ENCODE measurements around the gene DAB1.

DAB1 gene

GRCh38 chr1:57312869-57313268 is 111.0 kb downstream of the DAB1 start:
- H3K4me1 ChIP-seq (ENCODE audit: control insufficient read depth in 5 of 5, insufficient read depth in 5 of 5, low read length in 5 of 5) = no peaks in the 10 kb centered on the region
- H3K27me3 ChIP-seq (ENCODE audit: control insufficient read depth in 5 of 5, insufficient read depth in 4 of 5, low read length in 5 of 5) = no peaks in the 10 kb centered on the region
- no peak overlapping the region for H3K4me3 ChIP-seq (ENCODE audit: low read depth in 1 of 5, low read length in 5 of 5)
- H3K9ac ChIP-seq (ENCODE audit: low read length in 5 of 5) = no peak overlapping the region
- no peak overlapping the region for H3K27ac ChIP-seq (ENCODE audit: low read depth, low read length)
- H3K36me3 ChIP-seq (ENCODE audit: control insufficient read depth in 5 of 5, insufficient read depth in 5 of 5, low read length in 5 of 5) = no peaks in the 10 kb centered on the region
- H3K9me3 ChIP-seq (ENCODE audit: control insufficient read depth in 5 of 5, low read length in 5 of 5) = no peaks in the 10 kb centered on the region

GRCh38 chr1:57311411-57311810 is 112.4 kb downstream of the DAB1 start:
- Histone ChIP-seq H3K9me3 (ENCODE audit: control insufficient read depth in 5 of 5, low read length in 5 of 5) (no peaks in the 10 kb centered on the region), H3K4me1 (ENCODE audit: control insufficient read depth in 5 of 5, insufficient read depth in 5 of 5, low read length in 5 of 5) (peaks cover 0 to 7% (median 0%) of the 10 kb centered on the region in 5 donors), H3K9ac (ENCODE audit: low read length in 5 of 5) (no peak overlapping the region), H3K4me3 (ENCODE audit: low read depth in 1 of 5, low read length in 5 of 5) (no peak overlapping the region), H3K36me3 (ENCODE audit: control insufficient read depth in 5 of 5, insufficient read depth in 5 of 5, low read length in 5 of 5) (no peaks in the 10 kb centered on the region), H3K27ac (ENCODE audit: low read depth, low read length) (no peak overlapping the region), H3K27me3 (ENCODE audit: control insufficient read depth in 5 of 5, insufficient read depth in 4 of 5, low read length in 5 of 5) (no peaks in the 10 kb centered on the region)

GRCh38 chr1:57311006-57311405 is 112.9 kb downstream of the DAB1 start:
- H3K27me3 ChIP-seq (ENCODE audit: control insufficient read depth in 5 of 5, insufficient read depth in 4 of 5, low read length in 5 of 5) = no peaks in the 10 kb centered on the region
- H3K9ac ChIP-seq (ENCODE audit: low read length in 5 of 5) = no peak overlapping the region
- H3K36me3 ChIP-seq (ENCODE audit: control insufficient read depth in 5 of 5, insufficient read depth in 5 of 5, low read length in 5 of 5) = no peaks in the 10 kb centered on the region
- H3K27ac ChIP-seq (ENCODE audit: low read depth, low read length) = no peak overlapping the region
- H3K9me3 ChIP-seq (ENCODE audit: control insufficient read depth in 5 of 5, low read length in 5 of 5) = no peaks in the 10 kb centered on the region
- H3K4me1 ChIP-seq (ENCODE audit: control insufficient read depth in 5 of 5, insufficient read depth in 5 of 5, low read length in 5 of 5) = peaks cover 0 to 7% (median 0%) of the 10 kb centered on the region in 5 donors
- H3K4me3 ChIP-seq (ENCODE audit: low read depth in 1 of 5, low read length in 5 of 5) = no peak overlapping the region

DNA sequence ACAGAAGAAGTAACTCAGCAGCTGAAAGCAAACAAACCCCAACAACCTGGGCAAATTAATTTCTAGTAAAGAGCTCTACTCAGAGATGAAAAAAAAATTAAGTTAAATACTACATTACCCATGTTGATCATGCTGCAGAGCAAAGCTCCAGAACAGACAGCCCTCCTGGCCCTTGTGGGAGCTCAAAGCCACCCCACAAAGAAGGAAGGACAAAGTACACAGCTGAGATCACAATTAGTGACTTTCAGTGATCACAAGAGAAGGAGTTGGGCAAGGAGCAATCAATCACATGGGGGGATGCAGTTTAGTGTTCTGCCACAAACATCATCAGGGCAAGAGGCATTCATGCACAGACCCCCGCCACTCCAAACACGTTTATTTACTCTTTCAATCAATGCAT is 114.2 kb downstream of the DAB1 start:
- H3K27ac ChIP-seq (ENCODE audit: low read depth, low read length) = no peak overlapping the region
- H3K9ac ChIP-seq (ENCODE audit: low read length in 5 of 5) = no peak overlapping the region
- peaks cover 0 to 7% (median 0%) of the 10 kb centered on the region in 5 donors for H3K4me1 ChIP-seq (ENCODE audit: control insufficient read depth in 5 of 5, insufficient read depth in 5 of 5, low read length in 5 of 5)
- H3K27me3 ChIP-seq (ENCODE audit: control insufficient read depth in 5 of 5, insufficient read depth in 4 of 5, low read length in 5 of 5) = no peaks in the 10 kb centered on the region
- H3K36me3 ChIP-seq (ENCODE audit: control insufficient read depth in 5 of 5, insufficient read depth in 5 of 5, low read length in 5 of 5) = no peaks in the 10 kb centered on the region
- no peaks in the 10 kb centered on the region for H3K9me3 ChIP-seq (ENCODE audit: control insufficient read depth in 5 of 5, low read length in 5 of 5)
- H3K4me3 ChIP-seq (ENCODE audit: low read depth in 1 of 5, low read length in 5 of 5) = no peak overlapping the region

- no peaks in the 10 kb centered on the region for H3K9me3 ChIP-seq (ENCODE audit: control insufficient read depth in 5 of 5, low read length in 5 of 5)
- no peak overlapping the region for H3K4me3 ChIP-seq (ENCODE audit: low read depth in 1 of 5, low read length in 5 of 5)
- H3K9ac ChIP-seq (ENCODE audit: low read length in 5 of 5) = no peak overlapping the region
- H3K27ac ChIP-seq (ENCODE audit: low read depth, low read length) = no peak overlapping the region
- H3K27me3 ChIP-seq (ENCODE audit: control insufficient read depth in 5 of 5, insufficient read depth in 4 of 5, low read length in 5 of 5) = no peaks in the 10 kb centered on the region
- H3K36me3 ChIP-seq (ENCODE audit: control insufficient read depth in 5 of 5, insufficient read depth in 5 of 5, low read length in 5 of 5) = no peaks in the 10 kb centered on the region
- peaks cover 0 to 7% (median 0%) of the 10 kb centered on the region in 5 donors for H3K4me1 ChIP-seq (ENCODE audit: control insufficient read depth in 5 of 5, insufficient read depth in 5 of 5, low read length in 5 of 5)
Observed at GRCh38 chr1:57307392-57308170, 116.3 kb downstream of the DAB1 start.

DNA sequence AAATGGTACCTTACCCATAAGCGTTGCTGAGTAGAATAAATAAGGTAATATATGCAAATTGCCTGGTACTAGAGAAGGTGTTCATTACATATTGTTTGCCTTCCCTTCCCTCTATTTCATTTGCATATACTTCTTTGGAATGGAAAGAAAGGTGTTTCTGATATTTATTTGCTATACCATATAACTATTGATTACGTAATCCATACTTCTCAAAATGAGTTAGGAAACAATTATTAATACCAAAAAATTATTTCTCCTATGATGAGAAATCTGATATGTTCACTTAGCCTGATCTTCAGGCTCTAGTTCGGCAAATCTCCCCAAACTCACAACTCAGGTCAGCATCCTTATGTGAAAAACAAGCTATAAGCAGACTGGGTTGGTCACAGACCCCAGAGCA is 119.3 kb downstream of the DAB1 start:
- Histone ChIP-seq H3K27me3 (ENCODE audit: control insufficient read depth in 5 of 5, insufficient read depth in 4 of 5, low read length in 5 of 5) (no peaks in the 10 kb centered on the region), H3K4me1 (ENCODE audit: control insufficient read depth in 5 of 5, insufficient read depth in 5 of 5, low read length in 5 of 5) (peaks cover 0 to 7% (median 0%) of the 10 kb centered on the region in 5 donors), H3K27ac (ENCODE audit: low read depth, low read length) (no peak overlapping the region), H3K9me3 (ENCODE audit: control insufficient read depth in 5 of 5, low read length in 5 of 5) (no peaks in the 10 kb centered on the region), H3K4me3 (ENCODE audit: low read depth in 1 of 5, low read length in 5 of 5) (no peak overlapping the region), H3K36me3 (ENCODE audit: control insufficient read depth in 5 of 5, insufficient read depth in 5 of 5, low read length in 5 of 5) (no peaks in the 10 kb centered on the region), H3K9ac (ENCODE audit: low read length in 5 of 5) (no peak overlapping the region)

DNA sequence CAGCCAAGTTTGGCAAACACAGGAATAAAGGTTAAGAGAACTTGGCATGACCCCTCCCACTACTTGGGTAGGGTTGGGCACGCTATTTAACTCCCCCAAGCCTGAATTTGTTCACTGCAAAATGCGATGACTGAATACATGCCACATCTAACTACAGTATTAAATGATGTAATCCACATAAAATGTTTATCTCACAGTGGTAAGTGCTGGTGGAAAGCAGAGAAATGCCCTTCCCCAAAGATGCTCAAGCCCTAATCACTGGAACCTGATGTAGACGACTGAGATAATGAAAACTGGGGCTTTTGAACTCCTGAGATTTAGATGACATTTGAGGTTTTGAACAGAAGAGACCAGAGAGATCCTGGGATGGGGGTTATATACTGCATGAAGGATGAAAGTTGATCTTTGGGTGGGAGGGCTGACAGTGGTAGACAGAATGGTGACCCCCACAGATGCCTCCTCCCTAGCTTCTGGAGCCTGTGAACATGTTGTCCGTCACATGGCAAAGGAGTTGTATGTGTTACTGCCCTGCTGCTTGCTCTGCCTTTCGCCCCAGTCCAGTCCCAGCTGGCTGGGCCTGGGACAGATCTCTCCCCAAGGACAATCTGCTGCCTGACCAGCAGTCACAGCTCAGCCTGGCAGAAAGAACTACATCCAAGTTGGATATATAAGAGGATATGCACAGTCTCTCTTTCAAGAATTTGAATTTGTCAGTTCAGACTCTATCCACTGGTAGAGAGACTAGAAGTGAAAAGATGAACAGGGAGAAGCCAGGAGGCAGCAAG is 120.9 kb downstream of the DAB1 start:
- H3K9me3 ChIP-seq (ENCODE audit: control insufficient read depth in 5 of 5, low read length in 5 of 5) = no peaks in the 10 kb centered on the region
- no peaks in the 10 kb centered on the region for H3K27me3 ChIP-seq (ENCODE audit: control insufficient read depth in 5 of 5, insufficient read depth in 4 of 5, low read length in 5 of 5)
- H3K36me3 ChIP-seq (ENCODE audit: control insufficient read depth in 5 of 5, insufficient read depth in 5 of 5, low read length in 5 of 5) = no peaks in the 10 kb centered on the region
- peaks cover 0 to 7% (median 0%) of the 10 kb centered on the region in 5 donors for H3K4me1 ChIP-seq (ENCODE audit: control insufficient read depth in 5 of 5, insufficient read depth in 5 of 5, low read length in 5 of 5)
- H3K27ac ChIP-seq (ENCODE audit: low read depth, low read length) = no peak overlapping the region
- no peak overlapping the region for H3K4me3 ChIP-seq (ENCODE audit: low read depth in 1 of 5, low read length in 5 of 5)
- no peak overlapping the region for H3K9ac ChIP-seq (ENCODE audit: low read length in 5 of 5)

DNA sequence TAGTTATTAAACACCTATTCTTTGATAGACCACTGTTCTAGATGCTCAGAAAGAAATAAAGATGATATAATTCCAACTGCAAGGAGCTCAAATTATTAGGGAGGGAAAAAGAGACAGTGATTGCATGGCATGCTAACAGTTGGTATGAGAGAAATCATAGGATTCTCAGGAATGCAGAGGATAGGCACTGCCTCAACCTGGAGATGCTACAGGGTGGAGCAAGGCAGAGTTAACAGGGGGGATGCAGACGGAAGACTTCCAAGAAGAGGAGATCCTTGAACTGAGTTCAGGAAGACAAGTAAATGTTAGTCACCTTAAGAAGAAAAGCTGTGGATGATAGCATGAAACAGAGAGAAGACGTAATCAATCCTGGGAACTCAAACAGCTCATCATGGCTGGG is 123.7 kb downstream of the DAB1 start:
- H3K27me3 ChIP-seq (ENCODE audit: control insufficient read depth in 5 of 5, insufficient read depth in 4 of 5, low read length in 5 of 5) = no peaks in the 10 kb centered on the region
- no peak overlapping the region for H3K4me3 ChIP-seq (ENCODE audit: low read depth in 1 of 5, low read length in 5 of 5)
- H3K4me1 ChIP-seq (ENCODE audit: control insufficient read depth in 5 of 5, insufficient read depth in 5 of 5, low read length in 5 of 5) = no peaks in the 10 kb centered on the region
- H3K27ac ChIP-seq (ENCODE audit: low read depth, low read length) = no peak overlapping the region
- no peaks in the 10 kb centered on the region for H3K9me3 ChIP-seq (ENCODE audit: control insufficient read depth in 5 of 5, low read length in 5 of 5)
- H3K36me3 ChIP-seq (ENCODE audit: control insufficient read depth in 5 of 5, insufficient read depth in 5 of 5, low read length in 5 of 5) = no peaks in the 10 kb centered on the region
- H3K9ac ChIP-seq (ENCODE audit: low read length in 5 of 5) = no peak overlapping the region

DNA sequence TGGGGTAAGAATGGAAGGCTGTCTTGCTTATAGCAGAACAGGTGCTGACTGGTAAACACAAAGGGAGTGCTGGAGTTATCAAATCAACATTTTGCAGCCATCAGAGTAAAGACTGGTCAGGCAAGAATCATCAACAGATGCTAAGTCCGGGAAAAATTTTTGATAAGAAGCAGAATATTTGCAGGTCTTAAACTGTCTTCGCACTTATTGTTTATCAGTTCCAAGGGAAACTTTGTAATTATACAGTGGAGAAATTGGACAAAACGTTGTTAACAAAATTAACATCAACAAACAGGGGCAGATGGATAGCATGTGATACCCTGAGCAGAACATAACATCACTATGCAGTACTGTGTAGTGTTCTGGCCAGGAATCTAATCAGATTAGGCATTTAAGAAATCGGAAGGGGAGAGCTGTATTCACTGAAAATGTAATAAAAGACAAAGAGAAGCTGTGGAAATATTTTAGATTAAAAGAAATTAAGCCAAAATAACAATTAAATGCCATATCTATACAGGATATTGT is 127.1 kb downstream of the DAB1 start:
- Histone ChIP-seq H3K27me3 (ENCODE audit: control insufficient read depth in 5 of 5, insufficient read depth in 4 of 5, low read length in 5 of 5) (no peaks in the 10 kb centered on the region), H3K36me3 (ENCODE audit: control insufficient read depth in 5 of 5, insufficient read depth in 5 of 5, low read length in 5 of 5) (no peaks in the 10 kb centered on the region), H3K27ac (ENCODE audit: low read depth, low read length) (no peak overlapping the region), H3K4me3 (ENCODE audit: low read depth in 1 of 5, low read length in 5 of 5) (no peak overlapping the region), H3K9me3 (ENCODE audit: control insufficient read depth in 5 of 5, low read length in 5 of 5) (no peaks in the 10 kb centered on the region), H3K4me1 (ENCODE audit: control insufficient read depth in 5 of 5, insufficient read depth in 5 of 5, low read length in 5 of 5) (no peaks in the 10 kb centered on the region), H3K9ac (ENCODE audit: low read length in 5 of 5) (no peak overlapping the region)

GRCh38 chr1:57295326-57295725 is 128.5 kb downstream of the DAB1 start:
- Histone ChIP-seq H3K27me3 (ENCODE audit: control insufficient read depth in 5 of 5, insufficient read depth in 4 of 5, low read length in 5 of 5) (no peaks in the 10 kb centered on the region), H3K36me3 (ENCODE audit: control insufficient read depth in 5 of 5, insufficient read depth in 5 of 5, low read length in 5 of 5) (no peaks in the 10 kb centered on the region), H3K9me3 (ENCODE audit: control insufficient read depth in 5 of 5, low read length in 5 of 5) (no peaks in the 10 kb centered on the region), H3K9ac (ENCODE audit: low read length in 5 of 5) (no peak overlapping the region), H3K4me1 (ENCODE audit: control insufficient read depth in 5 of 5, insufficient read depth in 5 of 5, low read length in 5 of 5) (no peaks in the 10 kb centered on the region), H3K4me3 (ENCODE audit: low read depth in 1 of 5, low read length in 5 of 5) (no peak overlapping the region), H3K27ac (ENCODE audit: low read depth, low read length) (no peak overlapping the region)

All from subcutaneous abdominal adipose tissue (tissue), 5 donors.